ENCODE data around the gene VKORC1L1.

VKORC1L1 gene

DNA sequence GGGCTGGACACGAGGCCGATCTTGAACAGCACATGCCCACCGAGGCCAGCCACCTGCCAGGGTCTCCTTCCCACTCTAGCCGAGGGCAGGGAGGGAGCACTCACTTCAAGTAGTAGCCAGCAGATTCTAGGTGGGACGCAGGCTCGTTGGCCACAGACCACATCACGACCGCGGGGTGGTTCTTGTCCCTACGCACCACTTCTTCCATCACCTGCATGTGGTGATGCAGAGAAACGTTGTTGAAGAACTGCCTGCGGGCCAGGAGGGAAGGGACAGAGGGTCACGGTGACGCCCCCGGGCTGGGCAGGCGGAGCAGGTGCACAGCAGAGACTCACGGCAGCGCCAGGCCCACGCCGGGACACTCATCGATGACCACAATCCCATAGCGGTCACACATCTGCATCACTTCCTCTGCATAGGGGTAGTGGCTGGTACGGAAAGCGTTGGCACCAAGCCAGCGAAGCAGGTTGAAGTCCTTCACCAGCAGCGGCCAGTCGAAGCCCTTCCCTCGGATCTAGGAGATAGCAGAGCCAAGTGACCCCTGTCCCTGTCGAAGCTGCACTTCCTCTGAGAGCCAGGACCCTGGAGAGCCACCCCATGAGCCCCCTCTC, 101.4 kb downstream of the VKORC1L1 start:
- TF ChIP-seq TAF1 (IDR thresholded peaks at IDR 0.05; ENCODE audit: low read depth), result no peak
- TF ChIP-seq, protein P1, sequence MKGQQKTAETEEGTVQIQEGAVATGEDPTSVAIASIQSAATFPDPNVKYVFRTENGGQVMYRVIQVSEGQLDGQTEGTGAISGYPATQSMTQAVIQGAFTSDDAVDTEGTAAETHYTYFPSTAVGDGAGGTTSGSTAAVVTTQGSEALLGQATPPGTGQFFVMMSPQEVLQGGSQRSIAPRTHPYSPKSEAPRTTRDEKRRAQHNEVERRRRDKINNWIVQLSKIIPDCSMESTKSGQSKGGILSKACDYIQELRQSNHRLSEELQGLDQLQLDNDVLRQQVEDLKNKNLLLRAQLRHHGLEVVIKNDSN (IDR thresholded peaks at IDR 0.05), result no peak
- TF ChIP-seq NFIC (IDR thresholded peaks at IDR 0.05), result no peak; the same call in 1 of the 2 replicates
- no peak for TF ChIP-seq EGR1 (IDR thresholded peaks at IDR 0.05)
- no peak for TF ChIP-seq RAD21 (IDR thresholded peaks at IDR 0.05; ENCODE audit: low read depth)
- TF ChIP-seq TEAD4 (IDR thresholded peaks at IDR 0.05), result no peak
- TF ChIP-seq CREB1 (IDR thresholded peaks at IDR 0.05; ENCODE audit: low read depth), result no peak
- TF ChIP-seq FOXM1 (IDR thresholded peaks at IDR 0.05; ENCODE audit: borderline replicate concordance, low read depth), result no peak
- TF ChIP-seq, protein P2, sequence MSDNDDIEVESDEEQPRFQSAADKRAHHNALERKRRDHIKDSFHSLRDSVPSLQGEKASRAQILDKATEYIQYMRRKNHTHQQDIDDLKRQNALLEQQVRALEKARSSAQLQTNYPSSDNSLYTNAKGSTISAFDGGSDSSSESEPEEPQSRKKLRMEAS (IDR thresholded peaks at IDR 0.05), result no peak
- TF ChIP-seq, protein P3, sequence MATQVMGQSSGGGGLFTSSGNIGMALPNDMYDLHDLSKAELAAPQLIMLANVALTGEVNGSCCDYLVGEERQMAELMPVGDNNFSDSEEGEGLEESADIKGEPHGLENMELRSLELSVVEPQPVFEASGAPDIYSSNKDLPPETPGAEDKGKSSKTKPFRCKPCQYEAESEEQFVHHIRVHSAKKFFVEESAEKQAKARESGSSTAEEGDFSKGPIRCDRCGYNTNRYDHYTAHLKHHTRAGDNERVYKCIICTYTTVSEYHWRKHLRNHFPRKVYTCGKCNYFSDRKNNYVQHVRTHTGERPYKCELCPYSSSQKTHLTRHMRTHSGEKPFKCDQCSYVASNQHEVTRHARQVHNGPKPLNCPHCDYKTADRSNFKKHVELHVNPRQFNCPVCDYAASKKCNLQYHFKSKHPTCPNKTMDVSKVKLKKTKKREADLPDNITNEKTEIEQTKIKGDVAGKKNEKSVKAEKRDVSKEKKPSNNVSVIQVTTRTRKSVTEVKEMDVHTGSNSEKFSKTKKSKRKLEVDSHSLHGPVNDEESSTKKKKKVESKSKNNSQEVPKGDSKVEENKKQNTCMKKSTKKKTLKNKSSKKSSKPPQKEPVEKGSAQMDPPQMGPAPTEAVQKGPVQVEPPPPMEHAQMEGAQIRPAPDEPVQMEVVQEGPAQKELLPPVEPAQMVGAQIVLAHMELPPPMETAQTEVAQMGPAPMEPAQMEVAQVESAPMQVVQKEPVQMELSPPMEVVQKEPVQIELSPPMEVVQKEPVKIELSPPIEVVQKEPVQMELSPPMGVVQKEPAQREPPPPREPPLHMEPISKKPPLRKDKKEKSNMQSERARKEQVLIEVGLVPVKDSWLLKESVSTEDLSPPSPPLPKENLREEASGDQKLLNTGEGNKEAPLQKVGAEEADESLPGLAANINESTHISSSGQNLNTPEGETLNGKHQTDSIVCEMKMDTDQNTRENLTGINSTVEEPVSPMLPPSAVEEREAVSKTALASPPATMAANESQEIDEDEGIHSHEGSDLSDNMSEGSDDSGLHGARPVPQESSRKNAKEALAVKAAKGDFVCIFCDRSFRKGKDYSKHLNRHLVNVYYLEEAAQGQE (IDR thresholded peaks at IDR 0.05; ENCODE audit: low read depth), result no peak
- TF ChIP-seq EP300 (IDR thresholded peaks at IDR 0.05; ENCODE audit: borderline replicate concordance), result no peak
- TF ChIP-seq TCF12 (IDR thresholded peaks at IDR 0.05; ENCODE audit: low read depth), result no peak
- no peak for TF ChIP-seq CEBPB (IDR thresholded peaks at IDR 0.05)
- TF ChIP-seq ZBTB7A (IDR thresholded peaks at IDR 0.05; ENCODE audit: low read depth), result no peak
- no peak for TF ChIP-seq YY1 (IDR thresholded peaks at IDR 0.05; ENCODE audit: low read depth)

DNA sequence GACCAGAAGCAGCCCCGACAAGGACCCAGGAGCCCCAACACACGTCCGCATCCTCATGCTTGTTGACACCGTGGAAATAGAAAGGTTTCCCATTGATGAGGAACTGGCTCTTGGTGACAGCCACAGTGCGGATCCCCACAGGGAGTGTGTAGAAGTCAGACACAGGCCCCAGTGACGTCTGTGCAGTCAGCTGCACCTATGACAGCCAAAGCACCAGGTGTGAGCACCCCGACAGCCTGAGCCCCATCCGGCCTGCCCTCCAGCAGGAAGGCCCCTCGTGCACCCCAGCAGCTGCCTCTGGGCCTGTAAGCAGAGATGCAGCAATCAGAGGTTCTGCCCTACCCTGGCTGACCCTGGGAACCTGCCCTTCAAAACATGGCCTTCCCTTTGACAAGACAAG, 102.0 kb downstream of the VKORC1L1 start:
- no peak for TF ChIP-seq TEAD4 (IDR thresholded peaks at IDR 0.05)
- no peak for TF ChIP-seq EP300 (IDR thresholded peaks at IDR 0.05; ENCODE audit: borderline replicate concordance)
- TF ChIP-seq CREB1 (IDR thresholded peaks at IDR 0.05; ENCODE audit: low read depth), result no peak
- TF ChIP-seq YY1 (IDR thresholded peaks at IDR 0.05; ENCODE audit: low read depth), result no peak
- TF ChIP-seq, protein P3 (IDR thresholded peaks at IDR 0.05; ENCODE audit: low read depth), result no peak
- TF ChIP-seq, protein P1 (IDR thresholded peaks at IDR 0.05), result no peak
- TF ChIP-seq RAD21 (IDR thresholded peaks at IDR 0.05; ENCODE audit: low read depth), result no peak
- no peak for TF ChIP-seq CEBPB (IDR thresholded peaks at IDR 0.05)

DNA sequence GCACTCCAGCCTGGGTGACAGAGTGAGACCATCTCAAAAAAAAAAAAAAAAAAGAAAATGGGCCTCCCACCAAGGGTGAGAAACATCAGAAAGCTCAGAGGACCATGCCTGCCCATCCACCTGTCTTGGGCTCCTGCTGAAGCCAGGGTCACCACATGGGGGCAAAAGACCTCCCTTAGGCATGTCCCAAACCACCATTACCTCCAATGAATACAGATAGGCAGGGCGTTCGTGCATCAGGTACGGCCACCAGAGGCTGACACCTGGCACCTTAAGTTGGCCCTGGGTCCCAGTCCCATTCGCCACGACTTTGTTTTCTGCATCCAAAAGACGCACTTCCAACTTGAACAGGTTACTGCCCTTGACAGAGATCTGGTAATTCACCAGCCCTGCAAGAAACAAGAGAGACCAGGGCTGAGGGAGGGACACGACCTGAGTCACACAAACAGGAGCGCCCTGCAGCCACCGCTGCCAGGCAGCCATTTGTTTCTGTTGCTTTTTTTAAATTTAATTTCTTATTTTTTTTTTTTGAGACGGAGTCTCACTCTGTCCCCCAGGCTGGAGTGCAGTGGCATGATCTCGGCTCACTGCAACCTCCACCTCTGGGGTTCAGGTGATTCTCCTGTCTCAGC, 103.1 kb downstream of the VKORC1L1 start:
- no peak for TF ChIP-seq YY1 (IDR thresholded peaks at IDR 0.05; ENCODE audit: low read depth)
- TF ChIP-seq, protein P2 (IDR thresholded peaks at IDR 0.05), result no peak
- TF ChIP-seq, protein P3 (IDR thresholded peaks at IDR 0.05; ENCODE audit: low read depth), result no peak
- TF ChIP-seq, protein P1 (IDR thresholded peaks at IDR 0.05), result no peak
- no peak for TF ChIP-seq FOXM1 (IDR thresholded peaks at IDR 0.05; ENCODE audit: borderline replicate concordance, low read depth)
- TF ChIP-seq EGR1 (IDR thresholded peaks at IDR 0.05), result no peak
- no peak for TF ChIP-seq TEAD4 (IDR thresholded peaks at IDR 0.05)
- no peak for TF ChIP-seq EP300 (IDR thresholded peaks at IDR 0.05; ENCODE audit: borderline replicate concordance)
- no peak for TF ChIP-seq TAF1 (IDR thresholded peaks at IDR 0.05; ENCODE audit: low read depth)
- TF ChIP-seq ZBTB7A (IDR thresholded peaks at IDR 0.05; ENCODE audit: low read depth), result no peak
- TF ChIP-seq NFIC (IDR thresholded peaks at IDR 0.05), result no peak
- TF ChIP-seq CEBPB (IDR thresholded peaks at IDR 0.05), result no peak
- TF ChIP-seq RAD21 (IDR thresholded peaks at IDR 0.05; ENCODE audit: low read depth), result no peak
